ENCODE results near the gene CUEDC1.

DNA sequence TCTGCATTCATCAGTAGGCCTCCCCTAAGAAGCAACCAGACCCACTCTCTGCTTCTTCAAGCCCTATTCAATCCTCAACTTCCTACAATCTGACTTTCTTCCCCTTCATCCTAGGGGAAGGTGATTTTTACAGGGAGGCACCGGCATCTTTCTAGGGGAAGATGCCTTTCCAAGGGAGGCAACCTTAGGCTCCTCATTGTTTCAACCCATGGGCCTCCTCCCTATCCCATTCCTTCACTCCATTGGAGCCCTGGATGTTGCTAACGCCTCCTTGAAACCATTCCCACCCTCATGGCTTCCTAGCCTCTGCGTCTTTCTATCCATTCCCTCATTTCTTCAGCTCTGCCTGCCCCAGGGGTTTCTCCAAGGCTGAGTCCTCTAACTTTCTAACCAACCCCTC lies 2.7 kb upstream of the CUEDC1 start:
- TF ChIP-seq, protein P1, sequence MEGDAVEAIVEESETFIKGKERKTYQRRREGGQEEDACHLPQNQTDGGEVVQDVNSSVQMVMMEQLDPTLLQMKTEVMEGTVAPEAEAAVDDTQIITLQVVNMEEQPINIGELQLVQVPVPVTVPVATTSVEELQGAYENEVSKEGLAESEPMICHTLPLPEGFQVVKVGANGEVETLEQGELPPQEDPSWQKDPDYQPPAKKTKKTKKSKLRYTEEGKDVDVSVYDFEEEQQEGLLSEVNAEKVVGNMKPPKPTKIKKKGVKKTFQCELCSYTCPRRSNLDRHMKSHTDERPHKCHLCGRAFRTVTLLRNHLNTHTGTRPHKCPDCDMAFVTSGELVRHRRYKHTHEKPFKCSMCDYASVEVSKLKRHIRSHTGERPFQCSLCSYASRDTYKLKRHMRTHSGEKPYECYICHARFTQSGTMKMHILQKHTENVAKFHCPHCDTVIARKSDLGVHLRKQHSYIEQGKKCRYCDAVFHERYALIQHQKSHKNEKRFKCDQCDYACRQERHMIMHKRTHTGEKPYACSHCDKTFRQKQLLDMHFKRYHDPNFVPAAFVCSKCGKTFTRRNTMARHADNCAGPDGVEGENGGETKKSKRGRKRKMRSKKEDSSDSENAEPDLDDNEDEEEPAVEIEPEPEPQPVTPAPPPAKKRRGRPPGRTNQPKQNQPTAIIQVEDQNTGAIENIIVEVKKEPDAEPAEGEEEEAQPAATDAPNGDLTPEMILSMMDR (IDR thresholded peaks at IDR 0.05; ENCODE audit: insufficient read depth, low read length), result no peak
- TF ChIP-seq POLR2AphosphoS5 (IDR thresholded peaks at IDR 0.05; ENCODE audit: low read depth), result no peak
- TF ChIP-seq, protein P2, sequence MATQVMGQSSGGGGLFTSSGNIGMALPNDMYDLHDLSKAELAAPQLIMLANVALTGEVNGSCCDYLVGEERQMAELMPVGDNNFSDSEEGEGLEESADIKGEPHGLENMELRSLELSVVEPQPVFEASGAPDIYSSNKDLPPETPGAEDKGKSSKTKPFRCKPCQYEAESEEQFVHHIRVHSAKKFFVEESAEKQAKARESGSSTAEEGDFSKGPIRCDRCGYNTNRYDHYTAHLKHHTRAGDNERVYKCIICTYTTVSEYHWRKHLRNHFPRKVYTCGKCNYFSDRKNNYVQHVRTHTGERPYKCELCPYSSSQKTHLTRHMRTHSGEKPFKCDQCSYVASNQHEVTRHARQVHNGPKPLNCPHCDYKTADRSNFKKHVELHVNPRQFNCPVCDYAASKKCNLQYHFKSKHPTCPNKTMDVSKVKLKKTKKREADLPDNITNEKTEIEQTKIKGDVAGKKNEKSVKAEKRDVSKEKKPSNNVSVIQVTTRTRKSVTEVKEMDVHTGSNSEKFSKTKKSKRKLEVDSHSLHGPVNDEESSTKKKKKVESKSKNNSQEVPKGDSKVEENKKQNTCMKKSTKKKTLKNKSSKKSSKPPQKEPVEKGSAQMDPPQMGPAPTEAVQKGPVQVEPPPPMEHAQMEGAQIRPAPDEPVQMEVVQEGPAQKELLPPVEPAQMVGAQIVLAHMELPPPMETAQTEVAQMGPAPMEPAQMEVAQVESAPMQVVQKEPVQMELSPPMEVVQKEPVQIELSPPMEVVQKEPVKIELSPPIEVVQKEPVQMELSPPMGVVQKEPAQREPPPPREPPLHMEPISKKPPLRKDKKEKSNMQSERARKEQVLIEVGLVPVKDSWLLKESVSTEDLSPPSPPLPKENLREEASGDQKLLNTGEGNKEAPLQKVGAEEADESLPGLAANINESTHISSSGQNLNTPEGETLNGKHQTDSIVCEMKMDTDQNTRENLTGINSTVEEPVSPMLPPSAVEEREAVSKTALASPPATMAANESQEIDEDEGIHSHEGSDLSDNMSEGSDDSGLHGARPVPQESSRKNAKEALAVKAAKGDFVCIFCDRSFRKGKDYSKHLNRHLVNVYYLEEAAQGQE (IDR thresholded peaks at IDR 0.05; ENCODE audit: insufficient replicate concordance, low read depth), result no peak

Data from HL-60 (cell line).